GM21447 (cell line): ENCODE results near the gene SLC22A23.

ENCODE experiments used
- ATAC-seq: cut with Tn5 transposase; IDR thresholded peaks from one replicate; pipeline ENCODE4 v1.9.1; 2021; ENCODE audit not compliant: unreplicated experiment

Gene SLC22A23

DNA sequence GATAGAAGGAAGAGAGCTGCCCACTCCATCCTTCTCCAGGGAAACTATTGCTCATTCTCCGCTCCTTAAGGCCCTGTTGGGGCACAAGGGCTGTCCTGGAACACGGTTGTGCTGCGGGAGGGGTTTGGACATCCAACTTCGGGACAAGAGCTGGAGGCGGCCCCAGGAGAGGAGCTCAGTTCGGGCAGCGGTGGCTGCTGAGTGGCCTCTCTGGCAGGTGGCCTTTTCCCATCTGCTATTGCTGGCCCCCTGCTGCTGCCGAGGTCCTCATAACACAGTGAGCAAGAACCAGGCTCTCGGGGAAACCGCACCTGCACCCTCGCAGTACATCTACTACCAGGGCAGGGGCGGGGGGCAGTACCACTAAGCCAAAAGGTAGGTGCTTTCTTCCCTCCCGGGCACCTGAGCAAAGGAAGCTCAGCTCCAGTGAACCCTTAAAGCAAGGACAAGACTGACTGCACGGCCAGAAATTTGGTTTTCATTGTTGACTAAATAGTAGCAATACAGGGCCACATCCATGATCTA lies 134.4 kb downstream of the SLC22A23 start:
- ATAC-seq = no peak

DNA sequence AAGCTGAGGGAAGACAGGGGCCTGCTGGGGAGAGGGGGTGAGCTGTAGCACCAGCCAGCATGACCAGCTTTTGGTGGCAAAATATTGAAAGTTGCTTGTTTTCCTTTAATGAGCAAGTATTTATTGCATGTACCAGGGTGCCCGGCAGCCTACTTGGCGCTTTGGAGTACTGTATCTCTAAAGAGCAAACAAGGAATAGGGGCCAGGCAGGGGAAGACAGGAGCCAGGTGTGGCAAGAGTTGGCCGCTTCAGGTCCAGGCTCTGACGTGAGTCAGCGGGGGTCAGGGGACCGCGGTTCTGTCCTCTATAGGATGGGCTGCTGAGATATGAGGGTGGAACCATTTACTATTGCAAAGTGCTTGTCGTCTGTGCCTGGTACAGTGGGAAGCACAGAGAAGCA lies 135.0 kb downstream of the SLC22A23 start:
- no peak for ATAC-seq

DNA sequence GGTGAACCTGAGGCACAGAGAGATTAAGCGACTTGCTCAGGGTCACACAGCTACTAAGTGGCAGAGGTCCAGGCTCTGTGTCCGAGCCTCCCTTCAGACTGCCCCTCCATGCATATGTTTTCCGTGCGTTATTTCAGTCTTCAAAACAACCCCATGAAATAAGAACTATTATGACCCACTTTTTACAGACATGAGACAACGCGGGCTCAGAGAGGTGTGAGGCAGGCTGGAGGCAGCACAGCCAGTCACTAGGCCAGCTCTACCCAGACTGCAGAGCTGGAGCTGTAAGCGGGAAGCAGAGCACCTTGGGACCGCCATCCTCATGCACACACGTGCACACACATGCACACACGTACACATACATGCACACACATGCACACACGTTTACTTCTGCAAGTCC lies 135.8 kb downstream of the SLC22A23 start:
- no peak for ATAC-seq

DNA sequence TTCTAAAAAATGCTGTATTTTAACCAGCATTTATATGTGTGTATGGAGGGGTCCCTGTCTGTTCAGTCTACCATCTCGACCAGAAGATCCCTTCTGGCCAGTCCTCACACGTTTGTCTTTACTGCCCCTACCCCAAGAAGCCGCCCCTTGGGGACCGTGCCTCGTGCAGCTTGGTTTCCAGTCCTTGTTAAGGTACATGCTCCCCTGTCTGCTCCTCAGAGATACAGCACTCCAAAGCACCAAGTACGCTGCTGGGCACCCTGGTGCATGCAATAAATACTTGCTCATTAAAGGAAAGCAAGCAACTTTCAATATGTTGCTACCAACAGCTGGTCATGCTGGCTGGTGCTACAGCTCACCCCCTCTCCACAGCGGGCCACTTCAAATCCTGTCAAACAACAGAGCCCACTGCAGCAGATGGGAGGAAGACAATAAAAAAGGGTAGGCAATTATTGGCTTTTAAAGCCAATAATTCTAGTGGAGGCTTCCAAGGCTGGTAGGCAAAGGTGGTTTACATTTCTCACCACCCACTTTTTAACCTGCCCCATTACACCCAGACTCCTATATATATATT lies 136.5 kb downstream of the SLC22A23 start:
- no peak for ATAC-seq

DNA sequence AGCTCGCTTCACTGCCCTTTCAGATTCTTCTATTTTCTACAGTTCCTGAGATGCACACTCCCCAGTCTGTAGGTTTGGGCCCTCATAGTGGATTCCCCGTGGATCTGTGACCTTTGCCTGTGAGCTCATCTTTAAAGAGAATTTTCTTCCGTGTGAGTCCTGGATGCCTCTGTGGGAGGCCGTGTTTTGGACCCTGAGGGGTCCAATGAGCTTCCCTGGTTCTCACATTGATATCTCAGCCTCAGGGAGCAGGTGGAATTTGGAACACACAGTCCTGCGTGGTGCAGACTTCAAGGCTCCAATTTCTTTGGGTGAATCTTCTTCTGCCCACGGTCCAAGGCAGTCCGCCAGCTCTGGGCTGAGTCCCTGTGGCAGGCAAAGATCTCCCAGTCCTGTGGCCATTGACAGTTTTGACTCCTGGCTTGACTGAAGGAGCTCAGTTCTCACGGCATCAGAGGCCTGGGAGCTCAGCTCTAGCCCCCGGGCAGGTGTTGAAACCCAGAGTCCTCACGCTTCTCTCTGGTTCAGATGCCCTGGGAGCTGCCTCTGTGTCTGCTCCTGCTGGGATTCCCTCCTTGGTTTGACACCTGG lies 137.1 kb downstream of the SLC22A23 start:
- no peak for ATAC-seq

DNA sequence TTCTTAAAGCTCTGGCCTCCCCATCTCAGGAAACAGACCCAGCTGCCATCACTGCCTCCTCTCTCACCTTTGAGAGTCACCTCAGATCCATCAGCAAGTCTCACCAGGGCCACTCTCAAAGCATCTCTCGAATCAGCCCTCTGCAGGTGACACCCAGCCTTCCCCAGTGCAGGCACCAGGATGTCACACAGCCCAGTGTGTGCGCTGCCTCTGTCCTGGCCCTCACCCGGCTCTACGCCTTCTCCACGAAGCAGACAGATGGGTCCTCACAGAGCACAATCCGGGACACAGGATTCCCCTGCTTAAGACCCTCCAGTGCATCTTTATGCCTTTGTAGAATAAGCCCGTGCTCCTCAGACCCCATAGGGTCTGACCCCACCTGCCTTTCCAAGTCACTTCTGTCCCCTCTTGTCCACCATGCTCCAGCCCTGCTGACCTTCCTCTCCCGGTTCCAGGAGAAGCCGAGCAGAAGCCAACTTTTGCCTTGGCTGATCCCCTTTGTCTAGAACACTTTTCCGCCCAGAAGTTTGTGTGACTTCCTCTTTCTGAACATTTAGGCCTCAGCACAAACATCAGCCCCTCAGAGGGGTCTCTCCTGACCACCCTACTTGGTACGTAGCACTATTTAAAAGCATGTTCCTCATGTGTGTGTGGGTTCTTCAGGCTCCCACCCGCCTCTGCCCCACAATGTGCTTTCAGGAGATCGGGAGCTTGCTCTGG lies 137.9 kb downstream of the SLC22A23 start:
- ATAC-seq = no peak

DNA sequence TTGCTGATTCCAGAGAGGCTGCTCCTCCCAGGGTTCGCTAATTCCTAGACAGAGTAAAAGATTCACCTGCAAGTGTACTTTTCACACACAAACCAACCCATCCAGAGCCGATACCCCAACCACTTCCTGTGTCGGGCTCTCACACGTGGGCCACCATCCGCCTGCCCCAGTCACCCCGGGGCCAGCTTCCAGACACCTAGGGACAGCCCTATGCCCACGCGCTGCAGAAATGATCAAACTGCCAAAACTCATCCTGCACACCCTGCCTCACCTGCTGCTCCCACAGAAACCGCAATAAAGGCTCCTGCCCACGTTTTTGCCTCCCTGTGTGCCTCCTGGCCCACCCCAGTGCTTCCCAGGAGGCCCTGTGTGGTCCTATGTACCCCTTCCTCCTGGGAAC lies 138.6 kb downstream of the SLC22A23 start:
- no peak for ATAC-seq

DNA sequence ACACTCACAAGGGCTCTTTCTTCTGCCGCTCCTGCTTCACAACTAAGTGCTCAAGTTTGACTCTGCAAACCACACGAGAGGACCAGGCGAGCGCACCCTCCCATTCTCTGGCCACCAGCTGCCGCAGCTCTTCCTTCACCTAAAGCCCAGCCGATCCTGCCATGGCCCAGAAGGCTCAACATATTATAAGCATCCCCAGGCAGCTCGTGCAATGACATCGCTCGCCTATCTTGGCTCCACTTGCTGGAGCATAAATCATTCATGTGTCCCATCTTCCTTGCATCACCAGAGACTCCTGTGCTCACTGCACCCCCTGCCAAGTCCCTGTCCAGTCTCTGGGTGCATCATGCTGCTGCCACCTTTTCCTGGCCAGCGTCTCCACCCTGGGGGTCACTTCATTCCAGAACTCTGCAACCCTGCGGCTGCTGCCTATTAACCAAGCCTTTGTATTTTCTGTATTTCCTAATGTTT lies 139.1 kb downstream of the SLC22A23 start:
- ATAC-seq = no peak

DNA sequence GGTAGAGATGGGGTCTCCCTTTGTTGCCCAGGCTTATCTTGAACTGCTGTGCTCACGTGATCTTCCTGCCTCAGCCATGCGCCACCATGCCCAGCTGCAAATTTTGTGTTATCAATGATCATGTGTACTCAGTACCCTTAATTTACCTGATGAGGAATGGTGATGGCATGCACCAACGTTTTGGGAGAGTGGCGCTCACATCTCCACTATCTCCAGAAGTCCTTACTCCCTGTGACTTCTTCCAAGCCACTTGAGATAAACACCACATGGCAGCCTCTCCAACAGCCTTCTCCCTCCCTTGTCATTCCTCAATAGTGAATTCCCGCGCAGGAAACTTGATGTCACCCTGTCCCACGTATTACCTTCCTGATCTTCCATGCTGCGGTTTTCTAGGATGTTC lies 140.0 kb downstream of the SLC22A23 start:
- no peak for ATAC-seq

DNA sequence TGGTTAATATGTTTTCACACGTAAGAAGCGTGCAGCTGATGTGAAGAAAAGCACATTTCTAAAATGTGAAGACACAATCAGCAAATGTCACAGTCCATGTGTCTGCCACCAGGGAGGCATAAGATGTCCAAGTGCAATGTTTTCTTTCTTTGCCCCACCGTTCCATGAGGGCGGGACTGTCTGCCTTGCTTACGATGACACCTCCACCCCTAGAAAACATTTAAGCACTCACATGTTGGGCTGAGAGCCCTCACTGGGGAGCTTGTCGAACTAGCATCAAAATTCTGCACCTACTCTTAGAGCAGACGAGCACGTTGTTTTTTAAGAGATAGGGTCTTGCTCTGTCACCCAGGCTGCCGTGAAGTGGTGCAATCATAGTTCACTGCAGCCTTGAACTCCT lies 140.5 kb downstream of the SLC22A23 start:
- ATAC-seq = no peak

DNA sequence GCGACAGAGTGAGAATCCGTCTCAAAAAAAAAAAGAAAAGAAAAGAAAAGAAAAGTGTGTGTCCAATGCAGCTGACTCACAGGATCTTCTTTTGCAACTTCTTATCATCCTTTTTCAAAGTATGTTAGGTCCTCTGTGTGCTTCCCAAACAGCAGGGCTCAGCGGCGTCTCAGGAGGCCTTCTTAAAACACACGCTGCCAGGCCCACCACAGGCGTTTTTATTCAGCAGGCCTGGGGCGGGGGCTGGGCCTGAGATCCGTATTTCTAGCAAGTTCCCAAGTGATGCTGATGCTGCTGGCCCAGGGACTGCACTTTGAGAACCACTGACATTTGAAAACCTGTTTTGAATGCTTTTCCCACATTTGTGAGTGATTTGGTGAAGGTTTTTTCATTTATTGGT lies 141.0 kb downstream of the SLC22A23 start:
- ATAC-seq = no peak

DNA sequence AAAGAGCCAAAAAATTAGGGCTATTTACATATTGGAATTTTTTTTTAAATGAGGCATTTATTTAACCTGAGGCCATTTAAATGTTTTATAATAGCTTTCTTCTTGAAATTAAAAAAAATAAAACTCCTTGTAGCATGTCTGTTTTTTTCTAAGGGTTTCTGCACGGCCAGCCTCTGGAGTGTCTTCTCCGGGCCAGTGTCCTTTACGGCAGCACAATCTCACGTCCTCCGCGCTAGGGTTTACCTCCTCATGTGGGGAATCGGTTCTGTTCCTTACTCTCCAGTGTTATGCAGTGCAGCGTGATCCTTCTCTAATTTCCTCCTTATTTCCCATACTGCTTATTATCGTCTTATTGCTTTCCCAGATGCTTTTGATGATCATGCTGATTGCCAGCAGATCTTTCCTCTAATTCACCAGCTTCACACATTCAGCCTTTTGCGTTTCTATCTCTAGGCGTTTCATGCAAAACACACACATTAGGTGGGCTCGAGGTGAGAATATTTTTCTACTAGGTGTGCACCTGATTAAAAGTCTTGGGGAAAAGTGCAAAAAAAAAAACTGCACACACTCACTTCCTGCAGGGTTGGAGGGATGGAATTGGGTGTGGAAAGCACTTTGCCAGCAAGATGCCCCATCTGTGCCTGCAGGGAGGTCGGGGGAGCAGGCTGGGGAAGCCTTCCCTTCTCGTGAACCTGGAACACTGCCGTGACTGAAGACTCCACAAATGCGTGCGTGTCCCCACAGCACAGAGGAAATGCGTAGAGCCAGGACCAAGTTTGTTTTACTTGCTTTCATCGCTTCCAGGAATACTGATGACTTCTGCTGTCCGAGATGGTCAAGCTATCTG lies 142.0 kb downstream of the SLC22A23 start:
- no peak for ATAC-seq

DNA sequence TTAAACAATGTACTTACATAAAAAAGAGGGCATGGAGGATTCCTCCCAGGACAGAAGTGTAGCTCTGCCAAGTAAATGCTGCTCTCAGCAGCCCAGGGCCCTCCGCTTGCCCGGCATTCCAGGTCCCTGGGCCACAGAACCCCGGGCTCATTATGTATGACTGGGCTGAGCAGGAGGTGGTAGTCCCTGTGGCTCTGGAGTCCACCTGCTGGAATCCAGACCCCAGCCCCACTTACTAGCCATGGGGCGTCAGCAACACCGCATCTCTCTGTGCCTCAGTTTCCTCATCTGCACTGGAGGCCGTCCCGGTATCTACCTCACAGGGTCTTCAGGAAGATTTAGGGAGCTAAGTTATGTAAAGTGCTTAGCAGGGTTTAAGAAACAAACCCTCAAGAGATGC lies 142.7 kb downstream of the SLC22A23 start:
- ATAC-seq = no peak

DNA sequence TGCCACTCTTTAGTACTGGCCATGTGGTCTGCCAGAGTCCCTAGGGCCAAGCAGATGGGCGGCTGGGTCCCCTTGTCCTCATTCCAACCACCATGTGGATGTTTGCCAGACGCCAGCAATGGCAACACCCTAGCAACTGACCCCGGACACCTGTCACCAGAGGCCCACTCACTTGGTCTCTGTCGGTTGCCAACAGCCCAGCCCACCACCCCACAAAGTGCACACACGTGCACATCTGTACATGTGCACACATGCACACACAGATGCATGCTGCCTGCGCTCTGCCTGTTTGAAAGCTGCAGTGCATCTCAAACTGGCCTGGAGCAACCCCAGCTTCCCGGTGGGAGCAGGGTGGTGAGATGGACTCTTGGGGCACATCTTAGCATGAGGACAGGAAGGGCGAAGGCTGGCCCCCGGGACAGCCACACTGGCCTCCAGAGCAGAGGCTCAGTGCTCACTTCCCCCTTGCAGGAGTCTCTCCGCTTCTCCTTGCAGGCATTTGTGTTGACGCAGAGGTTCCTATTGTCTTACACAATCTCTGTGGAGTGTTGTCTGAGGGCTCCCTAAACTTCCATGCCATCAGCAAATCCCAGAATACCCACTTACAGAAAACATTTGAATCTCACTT lies 144.1 kb downstream of the SLC22A23 start:
- no peak for ATAC-seq

DNA sequence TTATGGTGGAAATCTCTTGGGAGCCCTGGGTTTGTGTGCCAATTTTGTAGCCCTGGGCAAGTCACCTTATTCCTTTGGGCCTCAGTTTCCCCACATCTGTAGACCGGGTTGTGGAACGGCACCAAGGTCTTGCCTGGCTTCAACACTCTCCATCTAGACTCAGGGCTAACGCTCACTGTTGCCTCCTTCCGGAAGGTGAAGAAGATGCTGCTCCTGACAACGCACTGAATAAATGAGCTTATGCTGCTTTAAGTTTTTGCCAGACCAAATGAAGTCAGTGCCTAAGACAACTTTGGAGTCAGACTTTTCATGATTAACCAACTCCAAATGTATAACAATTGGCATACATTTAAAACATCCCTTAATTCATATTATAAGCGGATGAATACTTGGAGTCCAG lies 145.0 kb downstream of the SLC22A23 start:
- no peak for ATAC-seq

DNA sequence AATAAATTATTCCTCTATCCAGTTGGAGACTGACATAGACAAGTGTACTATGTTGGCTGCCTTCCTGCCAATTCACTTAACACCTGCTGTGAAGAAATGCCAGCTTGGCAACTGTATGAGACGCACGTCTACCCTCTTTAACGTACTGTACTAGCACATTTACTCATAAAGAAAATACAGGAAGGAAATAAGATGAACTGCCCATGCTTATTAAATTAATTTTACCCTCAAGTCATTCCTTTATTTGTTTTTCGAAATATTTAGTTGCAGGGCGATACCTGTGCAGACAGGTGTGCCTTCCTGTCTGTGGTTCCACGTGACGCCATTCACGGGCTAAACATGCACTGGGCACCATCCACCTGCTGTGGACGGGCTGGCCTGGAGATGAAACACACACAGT lies 146.1 kb downstream of the SLC22A23 start:
- no peak for ATAC-seq

DNA sequence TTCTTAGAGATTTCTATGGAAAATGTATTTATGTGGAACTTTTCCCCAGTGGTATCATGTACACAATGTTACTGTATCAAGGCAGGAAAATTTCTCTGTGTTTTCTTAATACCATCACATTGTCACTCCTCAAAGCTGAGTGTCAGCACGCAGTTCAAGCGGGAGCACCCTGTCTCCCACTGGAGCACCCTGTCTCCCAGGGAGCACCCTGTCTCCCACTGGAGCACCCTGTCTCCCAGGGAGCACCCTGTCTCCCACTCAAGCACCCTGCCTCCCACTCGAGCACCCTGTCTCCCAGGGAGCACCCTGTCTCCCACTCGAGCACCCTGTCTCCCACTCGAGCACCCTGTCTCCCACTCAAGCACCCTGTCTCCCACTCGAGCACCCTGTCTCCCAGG lies 146.8 kb downstream of the SLC22A23 start:
- no peak for ATAC-seq

DNA sequence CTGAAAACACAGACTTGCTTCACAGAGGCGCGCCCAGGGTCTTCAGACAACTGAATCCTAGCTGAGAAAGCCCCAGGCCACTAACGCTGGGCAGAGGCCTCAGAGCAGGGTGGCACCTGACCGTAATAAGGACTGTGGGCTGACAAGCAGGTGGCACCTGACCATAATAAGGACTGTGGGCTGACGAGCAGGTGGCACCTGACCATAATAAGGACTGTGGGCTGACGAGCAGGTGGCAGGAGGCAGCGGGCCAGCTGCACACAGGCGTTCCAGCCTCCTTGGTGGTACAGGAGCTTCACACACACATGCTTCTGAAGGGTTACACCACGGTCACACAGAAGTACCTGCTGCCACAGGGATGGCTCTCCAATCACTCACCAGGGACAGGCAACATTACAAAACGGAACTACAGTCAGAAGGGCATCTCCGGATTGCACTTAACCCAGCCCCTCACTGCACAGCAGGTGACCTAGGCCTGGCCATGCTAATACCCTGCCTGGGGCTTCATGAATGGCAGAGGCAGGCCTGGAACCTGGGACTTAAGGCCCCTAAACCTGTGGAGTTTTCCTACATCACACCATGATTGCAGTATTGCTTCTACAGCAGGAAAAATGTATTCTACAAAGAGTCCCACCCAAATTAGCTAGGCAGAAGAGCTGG lies 147.3 kb downstream of the SLC22A23 start:
- ATAC-seq = no peak

DNA sequence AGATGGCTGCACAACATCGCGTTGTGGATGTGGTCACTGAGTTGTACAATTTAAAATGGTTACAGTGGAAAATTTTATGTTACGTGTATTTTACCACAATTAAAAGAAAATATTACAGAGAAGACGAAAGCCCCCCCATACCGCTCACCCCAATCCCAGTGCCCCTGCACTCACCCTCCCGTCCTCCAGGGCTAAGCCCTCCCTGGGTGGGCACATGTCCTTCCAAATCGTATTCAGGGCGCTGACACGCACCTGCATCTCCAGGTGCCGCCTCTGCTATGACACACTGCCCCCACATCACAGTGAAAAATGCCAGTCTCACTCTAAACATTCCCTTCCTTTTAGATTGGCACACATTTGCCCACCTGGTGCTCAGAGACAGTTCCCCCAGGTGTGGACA lies 148.7 kb downstream of the SLC22A23 start:
- no peak for ATAC-seq

DNA sequence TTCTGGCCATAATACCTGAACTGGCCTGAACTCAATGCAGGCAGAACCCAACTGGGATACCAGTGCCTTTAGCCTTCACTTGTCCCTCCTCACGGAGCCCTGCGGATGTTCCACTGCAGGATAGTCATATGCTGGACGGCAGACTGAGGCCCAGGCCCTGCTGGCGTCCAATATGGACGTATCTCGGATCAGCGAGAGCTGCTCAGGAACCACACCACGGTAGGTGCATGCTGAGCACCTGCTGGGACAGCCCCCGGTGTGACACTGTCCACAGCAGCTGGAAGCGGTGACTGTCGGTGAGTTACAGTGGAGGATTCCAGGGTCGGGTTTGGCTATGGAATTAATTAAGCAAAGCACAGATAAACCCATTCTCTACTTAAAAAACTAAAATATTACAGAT lies 149.4 kb downstream of the SLC22A23 start:
- ATAC-seq = no peak
